Loucy (cell line): ENCODE results near the gene ZNF837.

Source experiments
- H2AFZ ChIP-seq: fragments of 200-600 bp; sonication (generic); 2 replicates; pipeline ENCODE4 v1.6.0; 2016; ENCODE audit warnings: antibody characterized with exemption, mild to moderate bottlenecking, low read length, moderate library complexity
- H3F3A ChIP-seq: fragments of 200-600 bp; 2 replicates; pipeline ENCODE4 v1.6.0; 2016; ENCODE audit warnings: antibody characterized with exemption, low read depth, mild to moderate bottlenecking
- H3K27me3 ChIP-seq: fragments of 200-600 bp; sonication (generic); 2 replicates; pipeline ENCODE4 v1.6.1; 2014; ENCODE audit warnings: low read length, mild to moderate bottlenecking; ENCODE audit not compliant: insufficient read depth, poor library complexity, severe bottlenecking
- H3K36me3 ChIP-seq: fragments of 200-600 bp; sonication (generic); 2 replicates; pipeline ENCODE4 v1.6.1; 2016; ENCODE audit warnings: low read length; ENCODE audit not compliant: insufficient read depth
- H3K4me1 ChIP-seq: fragments of 200-600 bp; sonication (generic); 2 replicates; pipeline ENCODE4 v1.5.1; 2014; ENCODE audit warnings: low read length, mild to moderate bottlenecking; ENCODE audit not compliant: insufficient read depth, poor library complexity, severe bottlenecking
- H3K4me2 ChIP-seq: fragments of 200-600 bp; sonication (generic); 2 replicates; pipeline ENCODE4 v1.6.0; 2014; ENCODE audit warnings: antibody characterized with exemption, low read length, low read depth, mild to moderate bottlenecking; ENCODE audit not compliant: poor library complexity, severe bottlenecking
- H3K4me3 ChIP-seq: fragments of 200-600 bp; sonication (generic); 2 replicates; pipeline ENCODE4 v1.5.1; 2014; ENCODE audit warnings: low read length, mild to moderate bottlenecking, mixed read lengths; ENCODE audit not compliant: poor library complexity, severe bottlenecking
- H3K79me2 ChIP-seq: fragments of 200-600 bp; sonication (generic); 2 replicates; pipeline ENCODE4 v1.6.1; 2014; ENCODE audit warnings: low read length; ENCODE audit not compliant: insufficient read depth
- H3K9ac ChIP-seq: fragments of 200-600 bp; sonication (generic); 2 replicates; pipeline ENCODE4 v1.6.0; 2014; ENCODE audit warnings: mild to moderate bottlenecking, low read depth, low read length, moderate library complexity; ENCODE audit not compliant: poor library complexity, severe bottlenecking
- H3K9me2 ChIP-seq: fragments of 200-600 bp; sonication (generic); replicated peaks from 2 replicates; pipeline ENCODE4 v1.6.1; 2016; ENCODE audit warnings: low read depth, low read length, mixed read lengths
- H3K9me3 ChIP-seq: fragments of 200-600 bp; sonication (generic); 2 replicates; pipeline ENCODE4 v1.6.1; 2014; ENCODE audit warnings: mild to moderate bottlenecking, antibody characterized with exemption, low read length, low read depth; ENCODE audit not compliant: insufficient read depth
- H4K20me1 ChIP-seq: fragments of 200-600 bp; sonication (generic); 2 replicates; pipeline ENCODE4 v1.6.0; 2014; ENCODE audit warnings: antibody characterized with exemption, low read length, mild to moderate bottlenecking; ENCODE audit not compliant: insufficient read depth, poor library complexity, severe bottlenecking
- CTCF ChIP-seq: fragments of 200-600 bp; sonication (generic); conservative IDR thresholded peaks from 2 replicates; pipeline ENCODE4 v1.5.1; 2014; ENCODE audit warnings: mild to moderate bottlenecking, antibody characterized with exemption, low read length
- EZH2phosphoT487 ChIP-seq: fragments of 200-600 bp; IDR thresholded peaks from 2 replicates; pipeline ENCODE4 v1.6.1; 2018; ENCODE audit warnings: antibody characterized with exemption, mild to moderate bottlenecking, moderate library complexity, borderline replicate concordance

ZNF837 gene

GRCh38 chr19:58395979-58396627 is 15.3 kb upstream of the ZNF837 start:
- peaks cover 27% of the 10 kb centered on the region; the same call in 1 of the 2 replicates for H3K36me3 ChIP-seq
- H3K4me3 ChIP-seq: no peak overlapping the region
- H3K9me3 ChIP-seq: no peaks in the 10 kb centered on the region
- H3K4me1 ChIP-seq: peaks cover 10% of the 10 kb centered on the region
- no peak for TF ChIP-seq CTCF
- TF ChIP-seq EZH2phosphoT487: no peak
- H3K9ac ChIP-seq: no peak overlapping the region
- peaks cover 16% of the 10 kb centered on the region for H4K20me1 ChIP-seq
- peaks cover 18% of the 10 kb centered on the region for H3K79me2 ChIP-seq
- no peaks in the 10 kb centered on the region for H3K9me2 ChIP-seq
- H3F3A ChIP-seq: no peaks in the 10 kb centered on the region
- H3K4me2 ChIP-seq: no peak overlapping the region
- H2AFZ ChIP-seq: no peak overlapping the region
- H3K27me3 ChIP-seq: no peaks in the 10 kb centered on the region

GRCh38 chr19:58395220-58395978 is 14.6 kb upstream of the ZNF837 start, which contains the start of gene RNF225:
RNF225 (plus strand) TSS chr19:58395656; CDS start chr19:58396090, 434 bp downstream.
- Histone ChIP-seq H3K9ac (no peak within 1 kb of the TSS), H3F3A (no peaks in the 10 kb centered on the region), H3K9me3 (no peaks in the 10 kb centered on the region)

GRCh38 chr19:58394821-58395219 is 14.0 kb upstream of the ZNF837 start:
- Histone ChIP-seq H3K4me1 (peaks cover 4% of the 10 kb centered on the region), H3K36me3 (peaks cover 33% of the 10 kb centered on the region; the same call in 1 of the 2 replicates), H3F3A (no peaks in the 10 kb centered on the region), H3K9me2 (no peaks in the 10 kb centered on the region), H3K4me3 (no peak overlapping the region), H2AFZ (no peak overlapping the region), H4K20me1 (peaks cover 26% of the 10 kb centered on the region), H3K4me2 (no peak overlapping the region), H3K9me3 (no peaks in the 10 kb centered on the region), H3K79me2 (peaks cover 31% of the 10 kb centered on the region), H3K9ac (no peak overlapping the region), H3K27me3 (no peaks in the 10 kb centered on the region)
- no peak for TF ChIP-seq CTCF
- TF ChIP-seq EZH2phosphoT487: no peak

More at GRCh38 chr19:58395220-58395978, 14.6 kb upstream of the ZNF837 start, which contains the start of gene RNF225:
- Histone ChIP-seq H3K9me2 (no peaks in the 10 kb centered on the region), H2AFZ (no peak within 1 kb of the TSS), H3K4me3 (no peak within 1 kb of the TSS), H3K4me1 (peaks cover 5% of the 10 kb centered on the region), H3K4me2 (no peak within 1 kb of the TSS), H3K36me3 (peaks cover 33% of the 10 kb centered on the region; the same call in 1 of the 2 replicates), H3K79me2 (peaks cover 25% of the 10 kb centered on the region), H3K27me3 (no peaks in the 10 kb centered on the region), H4K20me1 (peaks cover 21% of the 10 kb centered on the region)
- no peak for TF ChIP-seq CTCF
- no peak for TF ChIP-seq EZH2phosphoT487
